ENCODE measurements around the gene NID1.
A peak's percentile ranks its signal among the peaks of the same experiment; 100 is the strongest.
"Not testable (repeated sequence)": the region's sequence is repeated elsewhere in the genome, so short reads cannot be mapped to it uniquely, and the experiment has no call there.

NID1 gene

DNA sequence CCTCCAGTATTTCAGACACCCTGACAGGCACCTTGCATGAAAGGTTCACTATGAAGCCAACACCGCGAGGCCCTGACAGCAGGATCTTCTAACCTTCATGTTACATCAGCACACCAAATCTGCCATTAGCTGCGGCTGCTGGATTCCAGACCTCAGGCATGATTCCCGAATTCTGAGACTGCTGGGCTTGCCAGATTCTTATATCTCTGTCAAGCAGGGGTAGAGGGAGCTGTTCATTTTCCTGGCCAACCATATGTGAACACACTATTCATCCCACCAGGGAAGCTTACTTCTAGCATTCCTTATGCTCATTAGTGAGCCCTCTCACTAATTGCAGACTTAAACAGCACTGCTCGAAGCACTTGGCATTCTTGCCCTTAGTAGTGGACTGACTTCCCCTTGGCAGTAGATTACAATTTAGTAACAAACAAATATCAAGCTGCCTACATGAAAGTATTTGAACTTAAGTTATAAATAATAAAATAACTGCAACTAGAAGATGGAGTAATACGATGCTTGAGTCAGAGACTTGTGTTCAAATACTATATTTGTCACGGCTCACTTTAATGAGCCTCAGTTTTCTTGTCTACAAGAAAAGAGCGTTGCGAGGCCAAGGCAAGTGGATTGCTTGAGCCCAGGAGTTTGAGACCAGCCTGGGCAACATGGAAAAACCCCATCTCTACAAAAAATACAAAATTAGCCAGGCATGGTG is 43.3 kb downstream of the NID1 start:
- no peak for DNase-seq

DNA sequence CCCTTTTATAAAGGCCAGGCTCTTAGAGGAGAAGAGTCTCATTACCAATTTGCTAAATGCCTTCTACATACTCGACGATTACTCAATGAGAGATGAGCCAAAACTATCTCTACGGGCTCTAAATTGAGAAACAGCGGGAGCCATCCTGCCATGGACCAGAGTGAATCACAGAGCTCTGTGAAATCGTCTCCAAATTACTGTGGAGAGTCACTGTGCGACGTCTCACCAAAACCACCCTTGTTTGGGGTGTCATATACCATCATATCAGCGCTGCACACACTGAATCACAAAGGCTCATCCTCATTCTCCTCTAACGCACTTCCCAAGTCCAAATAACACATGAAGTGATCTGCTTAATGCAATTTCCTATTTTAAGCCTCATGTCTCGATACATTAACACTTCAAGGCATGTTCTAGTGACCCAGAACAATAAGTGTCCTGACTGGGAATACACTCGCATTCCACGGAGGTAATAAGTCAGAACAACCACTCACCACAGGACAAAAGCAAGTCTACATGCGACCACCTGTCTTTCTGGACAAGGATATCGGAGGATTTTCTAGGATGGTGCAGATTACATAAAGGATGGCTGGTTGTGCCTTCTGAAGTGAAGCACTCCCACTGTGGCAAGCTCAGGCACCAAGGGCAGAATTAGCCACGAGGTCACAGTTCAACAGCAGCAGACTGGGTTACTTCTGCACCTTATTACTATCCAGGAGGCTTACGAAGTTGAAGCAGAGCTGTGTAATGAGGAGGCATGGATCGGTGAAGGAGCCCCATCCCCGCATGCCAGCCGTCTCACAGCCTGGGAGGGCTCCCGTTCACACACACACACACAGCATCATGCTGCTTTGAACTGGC is 44.3 kb downstream of the NID1 start:
- DNase-seq: no peak

DNA sequence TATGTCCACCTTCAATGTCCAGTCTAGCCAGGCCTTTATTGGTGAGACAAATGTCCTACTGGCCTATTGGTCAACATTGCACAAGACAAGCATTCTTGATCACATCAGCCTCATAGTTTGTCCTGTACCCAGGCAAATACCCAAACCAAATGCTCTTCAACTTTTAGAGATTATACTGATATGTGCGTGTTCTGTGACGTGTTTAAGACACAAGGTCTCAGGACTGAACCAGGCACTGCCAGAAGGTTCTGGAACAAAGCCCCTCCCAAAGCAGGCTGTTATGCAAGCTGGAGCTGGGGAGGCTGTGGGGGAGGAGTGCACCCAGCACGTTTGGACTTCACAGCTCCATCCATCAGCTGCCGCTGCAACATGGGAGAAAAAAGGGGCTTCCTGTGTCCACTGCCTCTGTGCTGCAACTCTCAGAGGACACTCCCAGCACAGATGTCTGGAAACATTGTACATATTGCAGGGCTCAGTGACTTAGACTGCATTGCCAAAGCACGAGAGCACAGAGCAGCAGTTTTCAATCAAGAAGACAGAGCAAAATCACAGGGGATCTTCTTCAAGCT is 45.9 kb downstream of the NID1 start:
- no peak for DNase-seq

DNA sequence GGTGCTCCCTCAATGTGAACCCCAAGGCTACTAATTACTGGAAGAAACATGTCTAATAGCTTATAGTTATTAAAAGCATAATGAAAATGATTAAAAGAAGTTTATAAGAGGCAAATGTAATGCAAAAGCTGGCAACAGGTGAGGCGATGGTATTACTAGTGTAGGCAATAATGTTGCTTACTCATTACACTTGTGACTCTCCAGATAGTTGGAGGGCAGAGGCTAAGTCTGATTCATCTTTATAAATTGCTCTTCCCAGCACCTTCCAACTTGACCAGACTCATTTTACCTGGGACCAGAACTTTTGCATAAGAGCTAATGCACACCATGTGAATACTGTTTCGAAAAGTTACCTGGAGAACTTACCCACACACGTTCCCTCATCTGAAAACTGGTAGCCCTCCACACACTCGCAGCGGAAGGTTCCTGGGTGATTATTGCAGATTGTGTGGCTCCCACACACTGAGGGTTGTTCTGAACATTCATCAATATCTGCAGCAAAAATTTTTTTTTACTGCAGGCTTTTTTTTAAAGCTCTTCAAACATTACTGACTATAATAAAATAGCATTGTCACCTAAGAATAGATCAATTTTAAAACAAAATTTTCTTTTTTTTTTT is 48.0 kb downstream of the NID1 start:
- DNase-seq: no peak

DNA sequence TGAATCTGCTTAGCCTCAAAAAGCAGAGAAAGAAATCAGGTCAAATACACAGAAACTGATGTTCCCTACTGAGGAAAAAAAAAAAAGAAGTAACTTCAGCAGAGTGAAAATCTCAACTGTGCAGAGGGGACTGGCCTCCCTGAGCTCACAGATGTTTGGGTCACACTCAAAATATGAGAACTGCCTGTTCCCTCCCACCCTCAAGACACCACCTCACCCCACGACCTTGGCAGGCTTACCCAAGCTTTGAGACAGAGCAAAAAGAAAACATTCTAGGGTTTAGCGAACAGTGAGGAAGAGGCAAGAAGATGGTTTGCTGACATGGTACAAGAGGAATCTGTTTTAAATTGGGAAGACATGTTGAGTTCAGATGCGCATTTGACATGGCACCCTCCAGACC is 48.8 kb downstream of the NID1 start:
- no peak for DNase-seq

DNA sequence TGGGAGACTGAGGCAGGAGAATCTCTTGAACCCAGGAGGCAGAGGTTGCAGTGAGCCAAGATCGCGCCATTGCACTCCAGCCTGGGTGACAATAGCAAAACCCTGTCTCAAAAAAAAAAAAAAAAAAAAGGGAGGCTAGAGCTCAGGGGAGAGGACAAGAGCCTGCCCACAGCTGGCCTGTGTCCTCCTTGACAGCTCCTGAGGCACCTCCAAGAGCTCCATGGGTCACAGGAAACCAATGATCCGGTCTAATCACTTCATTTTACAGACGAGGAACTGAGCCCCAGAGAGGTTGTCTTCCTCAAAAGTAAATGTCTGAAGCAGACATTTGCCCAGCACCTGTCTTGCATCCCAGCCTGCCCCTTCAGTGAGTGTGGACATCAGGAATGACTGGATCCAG is 49.4 kb downstream of the NID1 start:
- DNase-seq: no peak

DNA sequence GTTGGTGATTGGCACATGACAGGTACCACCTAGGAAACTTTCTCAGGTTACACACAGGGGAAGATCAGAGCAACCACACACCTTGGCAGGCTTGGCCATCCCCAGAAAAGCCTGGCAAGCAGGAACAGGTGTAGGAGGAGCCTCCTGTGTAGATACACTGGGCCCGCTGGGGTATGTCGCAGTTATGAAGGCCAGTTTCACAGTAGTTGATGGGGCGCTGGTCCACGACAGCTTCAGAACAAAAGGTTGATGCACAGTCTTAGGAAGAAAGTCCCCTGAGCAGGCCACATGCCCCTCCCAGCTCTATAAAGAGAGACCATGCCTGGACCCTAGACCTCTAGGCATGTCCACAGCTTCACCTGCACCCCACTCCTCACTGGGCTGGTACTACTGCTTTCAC is 51.6 kb downstream of the NID1 start:
- no peak for DNase-seq

DNA sequence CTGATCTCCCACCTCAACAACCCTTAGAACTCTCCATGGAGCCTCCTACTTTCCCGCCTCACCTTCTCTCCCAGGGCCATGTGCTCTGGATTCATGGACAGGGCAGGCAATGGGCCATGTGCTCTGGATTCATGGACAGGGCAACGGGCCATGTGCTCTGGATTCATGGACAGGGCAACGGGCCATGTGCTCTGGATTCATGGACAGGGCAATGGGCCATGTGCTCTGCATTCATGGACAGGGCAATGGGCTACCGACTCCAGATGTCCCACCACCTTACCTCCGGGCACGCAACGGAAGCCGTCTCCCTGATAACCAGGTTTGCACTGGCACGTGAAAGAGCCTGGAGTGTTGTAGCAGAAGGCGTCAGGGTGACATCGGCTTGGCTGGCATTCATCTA is 53.2 kb downstream of the NID1 start:
- no peak for DNase-seq

DNA sequence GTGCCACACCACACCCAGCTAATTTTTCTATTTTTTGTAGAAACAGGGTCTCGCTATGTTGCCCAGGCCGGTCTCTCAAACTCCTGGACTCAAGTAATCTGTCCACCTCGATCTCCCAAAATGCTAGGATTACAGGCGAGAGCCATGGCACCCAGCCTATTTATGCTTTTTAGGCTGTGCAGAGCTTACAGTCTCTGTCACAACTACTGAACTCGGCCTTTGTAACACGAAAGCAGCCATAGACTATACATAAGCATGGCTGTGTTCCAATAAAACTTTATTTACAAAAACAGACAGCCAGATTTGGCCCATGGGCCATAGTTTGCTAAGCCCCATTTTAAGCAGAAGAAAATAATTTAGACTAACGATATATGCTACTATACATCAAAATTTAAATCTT is 54.4 kb downstream of the NID1 start:
- no peak for DNase-seq

DNA sequence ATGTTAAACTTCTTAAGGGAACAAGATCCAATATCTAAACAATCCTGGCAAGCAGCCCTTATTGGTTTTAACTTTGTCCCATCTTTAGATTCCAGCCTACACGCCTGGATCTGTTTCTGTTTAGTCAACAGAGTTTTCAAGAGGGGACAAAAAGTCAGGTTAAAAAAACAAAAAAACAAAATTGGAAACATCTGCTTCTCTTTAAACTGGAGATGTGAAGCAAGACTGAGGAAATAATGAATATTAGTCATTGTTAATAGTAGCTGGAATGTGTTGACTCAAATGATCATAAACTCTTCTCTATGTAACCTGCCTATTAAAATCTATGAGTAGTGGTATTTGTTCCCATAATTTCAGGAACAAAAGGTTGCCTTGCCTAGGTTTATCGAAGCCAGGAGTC is 55.0 kb downstream of the NID1 start:
- DNase-seq: no peak

DNA sequence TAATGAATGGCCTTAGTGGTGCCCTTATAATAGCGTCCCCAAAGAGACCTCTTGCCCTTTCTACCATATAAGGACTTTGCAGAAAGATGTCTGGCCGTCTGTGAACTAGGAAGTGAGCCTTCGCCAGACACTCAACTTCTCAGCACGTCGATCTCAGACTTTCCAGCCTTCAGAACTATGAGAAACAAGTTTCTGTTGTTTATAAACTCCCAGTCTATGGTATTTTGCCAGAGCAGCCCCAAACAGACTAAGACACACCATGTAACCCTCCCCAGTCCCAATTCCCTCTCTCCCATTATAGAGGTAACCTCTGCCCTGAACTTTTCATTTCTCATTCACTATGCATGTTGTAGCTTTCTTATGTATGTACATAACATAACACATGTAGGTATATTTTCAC is 55.7 kb downstream of the NID1 start:
- no peak for DNase-seq

DNA sequence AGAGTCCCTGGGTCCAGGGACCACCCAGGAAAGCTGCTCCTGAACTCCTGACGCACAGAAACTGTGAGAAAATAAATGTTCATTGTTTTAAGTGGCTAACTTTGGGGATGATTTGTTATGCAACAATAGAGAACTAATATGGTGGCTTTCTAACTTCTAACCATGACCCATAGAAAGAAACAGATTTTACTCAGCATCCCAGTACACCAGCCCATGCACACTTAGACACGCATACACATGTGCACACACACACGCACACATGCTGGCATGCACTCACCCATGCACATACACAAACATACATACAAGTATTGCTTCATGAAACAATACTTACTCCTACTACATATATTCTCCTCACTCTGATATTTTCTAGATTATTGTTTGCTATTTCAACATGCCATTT is 57.1 kb downstream of the NID1 start:
- no peak for DNase-seq

DNA sequence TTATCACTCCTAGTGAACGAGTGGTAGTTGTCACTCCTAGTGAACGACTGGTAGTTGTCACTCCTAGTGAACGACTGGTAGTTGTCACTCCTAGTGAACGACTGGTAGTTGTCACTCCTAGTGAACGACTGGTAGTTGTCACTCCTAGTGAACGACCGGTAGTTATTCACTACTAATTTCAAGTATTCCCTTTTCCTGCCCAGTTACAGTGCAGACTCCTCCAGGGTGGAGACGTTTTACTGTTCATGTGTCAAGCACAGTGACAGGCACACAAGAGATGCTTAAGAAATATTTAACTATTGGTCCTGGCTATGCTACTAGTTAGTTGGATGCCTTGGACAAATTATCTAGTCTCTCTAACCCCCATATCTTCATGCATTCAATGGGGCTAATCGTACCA is 61.8 kb downstream of the NID1 start:
- not testable (repeated sequence) for DNase-seq

DNA sequence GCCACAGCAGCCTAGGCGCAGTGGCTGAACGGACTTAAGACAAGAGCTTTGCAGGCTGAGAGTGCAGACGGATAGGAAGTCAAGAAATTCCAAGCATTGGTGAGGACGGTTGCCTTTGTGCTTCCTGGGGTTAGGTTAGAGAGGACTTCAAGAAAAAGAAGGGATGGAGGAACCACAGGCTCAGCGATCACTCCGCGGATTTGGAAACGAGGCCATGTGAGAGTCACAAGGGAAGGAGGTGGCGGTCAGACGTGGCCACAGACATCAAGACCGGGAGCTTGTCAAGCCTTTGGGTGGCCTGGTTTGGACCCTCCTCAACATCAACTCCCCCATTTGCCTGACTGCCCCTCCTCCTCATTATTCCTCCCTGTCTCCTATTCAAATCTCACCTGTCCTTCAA is 62.3 kb downstream of the NID1 start:
- DNase-seq: no peak

DNA sequence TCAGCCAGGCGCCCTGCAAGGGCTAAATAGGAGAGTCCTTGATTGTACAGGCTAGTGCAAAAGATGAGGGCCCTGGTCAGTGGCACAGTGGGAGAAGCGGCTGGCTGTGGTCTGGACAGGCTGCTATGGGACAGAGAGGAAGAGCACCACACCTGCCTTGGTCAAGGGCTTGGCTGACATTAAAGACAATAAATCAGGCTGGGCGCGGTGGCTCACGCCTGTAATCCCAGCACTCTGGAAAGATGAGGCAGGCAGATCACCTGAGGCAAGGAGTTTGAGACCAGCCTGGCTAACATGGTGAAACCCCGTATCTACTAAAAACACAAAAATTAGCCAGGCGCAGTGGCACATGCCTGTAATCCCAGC is 62.9 kb downstream of the NID1 start:
- DNase-seq: no peak

DNA sequence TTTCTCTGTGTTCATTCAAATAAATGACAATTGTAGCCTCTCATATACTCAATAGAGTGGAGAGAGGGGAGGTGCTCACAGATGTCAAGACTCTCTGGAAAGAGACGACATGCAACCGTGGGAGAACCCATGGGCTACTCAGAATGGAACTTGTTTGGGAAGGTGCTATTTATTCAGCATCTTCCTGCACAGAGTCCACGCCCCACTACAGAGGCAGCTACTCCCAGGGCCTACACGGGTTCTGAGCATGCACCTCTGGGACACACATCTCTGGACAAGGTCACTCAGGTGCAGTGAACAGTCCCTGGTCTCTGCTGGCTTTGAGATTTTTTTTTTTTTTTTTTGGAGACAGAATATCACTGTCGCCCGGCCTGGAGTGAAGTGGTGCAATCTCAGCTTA is 64.1 kb downstream of the NID1 start:
- no peak for DNase-seq

DNA sequence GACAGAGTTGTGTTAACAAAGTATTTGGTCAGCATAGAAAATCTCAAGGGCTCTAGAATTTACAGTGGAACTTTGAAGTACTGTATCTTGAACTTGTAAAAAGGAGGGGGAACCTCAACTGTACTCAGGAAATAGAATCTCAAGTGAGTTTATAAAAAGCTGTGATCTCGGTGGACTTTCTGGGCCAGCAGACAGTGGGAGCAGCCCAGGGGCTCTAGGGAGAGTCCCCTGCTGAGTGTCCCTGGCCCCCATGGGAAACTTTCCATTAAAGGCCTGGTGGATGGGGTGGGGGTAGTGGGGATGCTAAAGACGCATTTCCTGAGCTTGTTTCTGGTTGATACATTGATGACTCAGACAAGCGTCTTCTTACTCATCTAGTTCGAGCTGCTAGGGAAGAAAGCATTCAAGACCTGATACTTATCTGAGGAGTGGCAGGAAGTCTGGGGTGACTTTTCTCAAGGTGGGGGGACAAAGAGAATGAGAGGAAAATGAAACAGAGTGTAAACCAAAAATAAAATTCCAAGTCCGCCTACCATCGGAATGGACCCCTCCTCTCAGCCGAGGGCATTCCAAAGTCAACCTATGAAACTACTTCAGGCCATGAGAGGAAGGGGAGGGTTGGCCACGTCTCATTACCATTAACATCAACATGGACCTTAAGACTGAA is 65.5 kb downstream of the NID1 start:
- DNase-seq: no peak

DNA sequence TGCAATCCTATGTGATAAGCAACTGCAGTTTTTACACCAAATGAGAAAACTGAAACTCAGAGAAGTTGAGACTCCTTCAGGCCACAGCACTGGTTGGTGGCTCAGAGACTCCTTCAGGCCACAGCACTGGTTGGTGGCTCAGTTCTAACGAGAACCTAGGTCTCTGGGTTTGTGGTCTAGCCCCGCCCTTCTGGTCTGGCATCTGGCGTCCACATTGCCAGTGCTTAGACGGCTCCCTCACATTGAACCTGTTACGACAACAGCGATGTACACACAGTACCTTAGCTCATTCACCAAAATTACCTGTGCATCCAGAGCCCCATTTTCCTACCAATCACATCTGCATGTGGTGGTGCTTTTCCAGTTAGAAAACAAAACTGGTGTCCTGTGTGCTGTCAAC is 66.1 kb downstream of the NID1 start:
- no peak for DNase-seq

DNA sequence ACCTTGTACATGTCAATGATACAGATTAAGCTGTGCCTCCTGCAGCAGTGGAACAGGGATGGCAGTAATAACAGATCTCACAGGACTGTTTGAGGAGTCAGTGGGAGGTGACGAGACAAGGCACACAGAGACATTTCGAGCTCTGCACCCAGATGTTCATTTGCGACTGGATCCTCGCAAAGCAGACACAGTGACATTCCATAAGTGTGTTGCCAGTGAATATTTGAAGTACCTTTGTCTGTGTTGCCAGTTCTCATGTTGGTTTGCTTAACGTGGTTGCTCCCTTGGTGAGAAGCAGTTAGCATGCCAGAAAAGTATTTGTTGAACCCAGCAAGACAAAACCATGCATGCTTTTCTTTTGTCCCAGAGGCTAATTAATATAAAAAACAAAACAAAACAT is 67.0 kb downstream of the NID1 start:
- DNase-seq: no peak

DNA sequence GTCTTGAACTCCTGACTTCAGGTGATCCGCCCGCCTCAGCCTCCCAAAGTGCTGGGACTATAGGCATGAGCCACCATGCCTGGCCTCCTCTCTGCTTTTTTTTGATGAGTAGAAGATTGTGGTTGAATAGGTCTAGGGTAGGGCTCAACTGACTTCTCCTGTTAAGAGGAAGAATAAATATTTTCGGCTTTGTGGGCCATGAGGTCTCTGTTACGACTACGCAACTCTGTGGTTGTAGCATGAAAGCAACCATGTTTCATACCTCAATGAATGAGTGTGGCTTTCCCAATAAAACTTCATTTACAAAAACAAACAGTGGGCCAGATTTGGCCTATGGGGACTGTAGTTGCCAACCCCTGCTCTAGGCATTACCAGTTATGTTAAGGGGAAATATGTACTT is 67.8 kb downstream of the NID1 start:
- DNase-seq: no peak

DNA sequence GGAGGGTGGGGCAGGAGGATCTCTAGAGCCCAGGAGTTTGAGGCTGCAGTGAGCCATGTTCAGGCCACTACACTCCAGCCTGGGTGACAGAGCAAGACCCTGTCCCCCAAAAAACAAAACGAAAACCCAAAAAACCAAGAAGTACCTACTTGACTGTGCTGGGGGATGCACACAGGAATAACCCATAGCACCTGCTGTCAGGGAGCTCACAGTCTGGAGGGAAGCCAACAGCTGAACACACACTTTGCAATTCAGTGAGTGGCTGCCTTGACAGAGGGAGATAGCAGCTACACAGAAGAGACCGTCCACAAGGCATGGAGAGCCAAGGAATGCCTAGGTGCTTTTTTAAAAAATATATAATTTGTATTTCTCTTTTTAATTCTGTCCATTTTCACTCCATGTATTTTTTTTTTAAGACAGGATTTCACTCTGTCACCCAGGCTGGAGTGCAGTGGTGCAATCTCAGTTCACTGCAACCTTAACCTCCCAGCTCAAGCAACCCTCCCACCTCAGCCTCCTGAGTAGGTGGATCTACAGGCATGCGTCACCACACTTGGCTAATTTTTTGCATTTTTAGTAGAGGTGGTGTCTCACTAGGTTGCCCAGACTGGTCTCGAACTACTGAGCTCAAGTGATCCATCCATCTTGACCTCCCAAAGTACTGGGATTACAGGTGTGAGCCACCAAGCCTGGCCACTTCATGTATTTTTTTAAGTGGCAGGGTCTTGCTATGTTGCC is 68.7 kb downstream of the NID1 start:
- peak; percentile 12 for DNase-seq

DNA sequence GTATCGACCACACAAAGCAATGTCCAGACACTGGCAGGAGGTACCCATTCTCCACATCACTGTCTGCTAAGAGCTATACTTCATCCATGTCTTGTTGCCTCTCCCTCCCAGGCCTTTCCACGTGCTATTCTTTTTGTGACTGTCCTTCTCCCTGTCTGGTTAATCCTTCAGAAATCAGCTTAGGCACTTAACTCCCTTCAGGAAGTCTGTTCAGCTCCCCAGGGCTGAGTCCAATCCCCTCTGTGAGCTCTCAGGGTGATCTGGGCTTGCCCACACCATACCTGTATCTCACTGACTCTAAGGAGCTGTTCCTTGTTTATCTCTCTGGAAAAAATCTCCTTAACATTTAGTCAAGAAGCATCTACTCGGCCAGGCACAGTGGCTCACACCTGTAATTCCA is 69.4 kb downstream of the NID1 start:
- DNase-seq: no peak

DNA sequence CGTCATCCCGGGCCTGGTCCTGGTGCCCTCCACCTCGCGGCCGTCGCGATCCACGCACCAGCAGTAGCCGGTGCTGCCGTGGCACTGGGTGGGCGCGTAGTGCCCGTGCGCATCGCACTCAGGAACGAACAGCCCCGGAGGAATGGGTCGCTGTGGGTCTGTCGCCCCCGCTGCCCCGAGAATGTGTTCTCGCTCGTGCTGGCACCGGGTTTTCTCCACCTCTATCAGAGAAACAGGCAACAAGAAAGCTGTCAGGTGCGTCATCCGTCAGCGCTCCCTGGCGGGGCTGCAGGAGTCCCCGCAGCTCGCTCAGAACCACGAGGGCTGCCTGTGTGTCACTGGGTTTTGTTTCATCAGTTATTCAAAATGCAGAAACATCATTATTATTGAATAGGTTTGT is 71.2 kb downstream of the NID1 start:
- no peak for DNase-seq

Measured in NCI-H2171 (cell line).